Right renal cortex interstitium (tissue), 3 donors: ENCODE results near the gene PPP2R5A. TPM values are rescaled to one million over a fixed set of nuclear protein-coding genes. Genes with fewer than 3 reads are reported as not detected.

Source experiments
- DNase-seq, 3 donors: peaks; one replicate each; pipeline ENCODE4 v3.0.0-alpha.2; 2013; ENCODE audit warnings: low read depth in 3 of 3, low spot score in 2 of 3
- polyA plus RNA-seq, 3 donors: library from polyadenylated mRNA; unstranded; fragments of 120-200 nt; gene quantifications; one replicate each; pipeline ENCODE4 v1.2.1, GENCODE V29; 2013; ENCODE audit not compliant: insufficient read length in 3 of 3

PPP2R5A gene
- polyA plus RNA-seq, 3 donors, result 40.7 to 41.3 (median 41.1) TPM

DNA sequence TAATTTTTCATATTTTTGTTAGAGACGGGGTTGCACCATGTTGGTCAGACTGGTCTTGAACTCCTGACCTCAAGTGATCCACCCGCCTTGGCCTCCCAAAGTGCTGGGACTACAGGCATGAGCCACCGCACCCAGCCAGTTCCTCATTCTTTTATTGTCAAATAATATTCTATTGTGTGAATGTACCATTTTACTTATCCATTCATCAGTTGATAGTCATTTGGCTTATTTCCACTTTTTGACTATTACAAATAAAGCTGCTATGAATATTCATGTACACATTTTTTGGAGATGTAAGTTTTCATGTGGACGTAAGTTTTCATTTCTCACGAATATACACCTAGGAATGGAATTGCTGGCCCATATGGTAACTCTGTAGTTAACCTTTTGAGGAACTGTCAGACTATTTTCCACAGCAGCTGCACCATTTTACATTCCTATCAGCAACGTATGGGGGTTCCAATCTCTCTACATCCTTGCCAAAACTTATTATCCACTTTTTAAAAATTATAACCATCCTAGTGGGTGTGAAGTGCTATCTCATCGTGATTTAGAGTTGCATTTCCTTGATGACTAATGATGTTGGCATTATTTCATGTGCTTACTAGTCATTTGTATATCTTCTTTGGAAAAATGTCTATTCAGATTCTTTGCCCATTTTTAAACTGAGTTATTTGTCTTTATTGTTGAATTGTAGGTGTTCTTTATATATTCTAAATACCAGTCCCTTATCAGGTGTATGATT lies 116.8 kb downstream of the PPP2R5A start:
- DNase-seq, result no peak

DNA sequence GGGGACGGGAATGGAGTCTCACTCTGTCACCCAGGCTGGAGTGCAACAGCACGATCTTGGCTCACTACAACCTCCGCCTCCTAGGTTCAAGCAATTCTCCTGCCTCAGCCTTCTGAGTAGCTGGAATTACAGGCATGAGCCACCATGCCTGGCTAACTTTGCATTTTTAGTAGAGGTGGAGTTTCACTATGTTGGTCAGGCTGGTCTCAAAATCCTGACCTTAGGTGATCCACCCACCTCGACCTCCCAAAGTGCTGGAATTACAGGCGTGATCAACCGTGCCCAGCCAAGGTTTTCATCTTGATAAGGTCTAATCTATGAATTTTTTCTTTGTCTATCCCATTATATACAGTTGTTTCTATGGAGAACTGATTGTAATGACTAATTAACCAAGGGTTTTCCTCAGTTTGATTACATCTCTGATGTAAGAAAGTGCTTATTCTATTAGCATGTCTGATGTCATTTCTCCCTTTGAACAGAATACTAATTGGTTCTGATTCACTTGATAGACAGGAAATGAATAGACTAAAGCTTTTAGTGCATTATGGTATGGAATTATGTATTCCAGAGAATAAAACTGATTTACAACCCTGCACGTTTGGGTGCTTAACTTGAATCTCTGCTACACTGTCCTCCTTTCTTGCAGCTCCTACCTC lies 117.6 kb downstream of the PPP2R5A start:
- no peak for DNase-seq

DNA sequence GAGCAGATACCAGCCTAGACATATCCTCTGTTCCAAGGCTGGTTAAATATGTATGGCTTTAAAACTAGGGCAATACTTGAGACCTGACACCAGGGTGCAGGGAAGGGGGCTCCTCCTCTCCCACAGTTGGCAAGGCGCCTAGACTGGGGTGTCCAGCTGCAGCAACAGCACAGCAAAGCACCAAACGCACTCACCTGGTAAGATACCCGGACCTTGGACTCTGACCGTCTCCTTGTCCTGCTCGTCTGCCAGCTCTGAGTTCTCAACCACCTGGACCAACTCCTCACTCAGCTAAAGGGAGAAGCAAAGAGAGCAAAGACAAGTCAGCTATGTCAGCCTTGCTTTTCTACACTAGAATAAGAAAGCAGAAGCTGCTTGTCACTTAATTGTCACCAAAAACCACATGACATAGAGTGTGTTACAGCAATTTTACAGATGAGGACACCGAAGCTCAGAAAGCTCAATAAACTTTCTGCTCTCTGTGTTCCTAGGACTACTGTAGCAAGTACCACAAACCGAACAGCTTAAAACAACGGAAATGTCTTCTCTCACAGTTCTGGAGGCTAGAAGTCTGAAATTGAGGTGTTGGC lies 125.1 kb downstream of the PPP2R5A start:
- no peak for DNase-seq

Other genes with a start within 250 kb of the PPP2R5A start
- gene INTS7, start 249.9 kb upstream of the PPP2R5A start, polyA plus RNA-seq, result 10 to 100 TPM; 19.5 to 21.6 (median 21.1) TPM
- 10 to 100 TPM; 19.0 to 23.7 (median 23.1) TPM for gene DTL, start 249.7 kb upstream of the PPP2R5A start, polyA plus RNA-seq
- gene PACC1, start 129.5 kb downstream of the PPP2R5A start, polyA plus RNA-seq, result 10 to 100 TPM; 11.5 to 13.2 (median 12.5) TPM
- gene NENF, start 147.5 kb downstream of the PPP2R5A start, polyA plus RNA-seq, result 10 to 100 TPM; 39.0 to 41.2 (median 40.9) TPM